ENCODE measurements around the gene S100A14.

The S100A14 gene

DNA sequence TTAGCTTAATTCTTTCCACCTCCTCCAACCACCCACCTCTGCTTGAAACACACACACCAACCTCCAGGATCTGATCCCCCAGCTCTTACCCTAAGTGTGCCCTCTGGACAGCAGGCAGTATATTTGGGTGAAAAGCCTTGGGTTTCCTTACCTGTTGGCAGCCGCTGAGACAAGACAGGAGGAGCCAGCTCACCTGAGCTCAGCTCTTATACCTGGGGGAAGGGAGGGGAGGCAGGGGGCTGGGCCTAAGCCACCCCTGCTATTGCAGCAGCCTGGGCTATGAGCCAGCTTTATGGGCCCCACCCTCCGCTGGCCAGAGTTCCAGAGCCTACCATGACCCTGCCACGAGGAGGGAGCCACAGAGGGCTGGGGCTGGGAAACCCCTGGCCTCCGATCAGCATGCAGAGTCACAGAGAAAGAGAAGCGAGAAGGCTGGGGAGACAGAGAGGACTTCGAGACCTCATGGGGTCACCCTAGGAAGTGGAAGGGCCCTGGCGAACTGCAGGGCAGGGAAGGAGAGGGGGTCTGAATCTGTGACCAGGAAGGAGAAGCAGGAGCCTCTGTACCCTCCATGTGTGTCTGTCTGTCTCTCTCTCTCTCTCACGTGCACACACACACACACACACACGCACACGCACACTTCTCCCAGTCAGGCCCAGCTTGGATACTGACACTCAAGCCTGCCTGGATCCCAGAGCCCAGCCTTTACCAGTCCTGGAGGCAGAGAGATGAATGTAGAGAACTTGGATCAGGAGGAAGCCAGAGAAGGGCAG, at the start of gene S100A14:
Gene S100A14 (minus strand): TSS at position 182 of the 773 bp plus-strand sequence. CDS start 467 bp downstream, outside the sequence.
- DNase-seq (ENCODE audit: low read depth): no peak
- TF ChIP-seq, protein P1, sequence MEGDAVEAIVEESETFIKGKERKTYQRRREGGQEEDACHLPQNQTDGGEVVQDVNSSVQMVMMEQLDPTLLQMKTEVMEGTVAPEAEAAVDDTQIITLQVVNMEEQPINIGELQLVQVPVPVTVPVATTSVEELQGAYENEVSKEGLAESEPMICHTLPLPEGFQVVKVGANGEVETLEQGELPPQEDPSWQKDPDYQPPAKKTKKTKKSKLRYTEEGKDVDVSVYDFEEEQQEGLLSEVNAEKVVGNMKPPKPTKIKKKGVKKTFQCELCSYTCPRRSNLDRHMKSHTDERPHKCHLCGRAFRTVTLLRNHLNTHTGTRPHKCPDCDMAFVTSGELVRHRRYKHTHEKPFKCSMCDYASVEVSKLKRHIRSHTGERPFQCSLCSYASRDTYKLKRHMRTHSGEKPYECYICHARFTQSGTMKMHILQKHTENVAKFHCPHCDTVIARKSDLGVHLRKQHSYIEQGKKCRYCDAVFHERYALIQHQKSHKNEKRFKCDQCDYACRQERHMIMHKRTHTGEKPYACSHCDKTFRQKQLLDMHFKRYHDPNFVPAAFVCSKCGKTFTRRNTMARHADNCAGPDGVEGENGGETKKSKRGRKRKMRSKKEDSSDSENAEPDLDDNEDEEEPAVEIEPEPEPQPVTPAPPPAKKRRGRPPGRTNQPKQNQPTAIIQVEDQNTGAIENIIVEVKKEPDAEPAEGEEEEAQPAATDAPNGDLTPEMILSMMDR (conservative IDR thresholded peaks at IDR 0.05; ENCODE audit: low read length): no peak
- no peak within 1 kb of the TSS for H3K4me3 ChIP-seq (ENCODE audit: low read length)

DNA sequence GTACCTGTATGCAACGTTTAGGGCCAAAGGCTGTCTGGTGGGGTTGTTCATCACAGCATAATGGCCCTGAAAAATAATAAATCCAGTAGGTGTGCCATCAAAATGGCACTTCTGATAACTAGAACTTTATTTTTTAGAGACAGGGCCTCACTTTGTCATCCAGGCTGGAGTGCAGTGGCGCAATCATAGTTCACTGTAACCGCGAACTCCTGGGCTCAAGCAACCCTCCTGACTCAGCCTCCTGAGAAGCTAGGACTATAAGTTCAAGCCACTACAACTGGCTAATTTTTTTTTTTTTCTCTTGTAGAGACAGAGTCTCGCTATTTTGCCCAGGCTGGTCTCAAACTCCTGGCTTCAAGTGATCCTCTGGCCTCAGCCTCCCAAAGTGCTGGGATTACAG, 47.1 kb upstream of the S100A14 start:
- no peak overlapping the region for H3K4me3 ChIP-seq (ENCODE audit: low read length)
- DNase-seq (ENCODE audit: low read depth): peak; percentile 54
- TF ChIP-seq, protein P1 (conservative IDR thresholded peaks at IDR 0.05; ENCODE audit: low read length): no peak

DNA sequence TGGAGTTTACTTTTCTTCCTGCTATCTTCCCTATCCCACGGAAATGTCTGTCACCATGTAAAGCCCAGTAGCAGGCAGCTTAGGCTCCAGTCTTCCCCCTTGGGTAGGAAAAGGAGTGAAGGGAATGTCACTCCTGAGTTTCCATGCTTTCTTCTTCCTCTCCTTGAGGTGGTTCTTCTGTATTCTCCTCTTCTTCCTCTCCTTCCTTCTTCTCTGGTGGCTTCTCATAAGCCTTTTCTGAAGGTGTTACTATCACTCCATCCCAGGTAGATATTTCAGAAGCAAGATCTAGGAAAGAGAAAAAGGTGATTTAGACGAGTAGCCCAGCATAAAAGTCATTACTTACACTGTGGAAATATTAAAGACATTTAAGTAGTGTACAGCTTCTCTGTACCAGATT, 46.1 kb upstream of the S100A14 start:
- no peak overlapping the region for H3K4me3 ChIP-seq (ENCODE audit: low read length)
- TF ChIP-seq, protein P1 (conservative IDR thresholded peaks at IDR 0.05; ENCODE audit: low read length): no peak
- no peak for DNase-seq (ENCODE audit: low read depth)

DNA sequence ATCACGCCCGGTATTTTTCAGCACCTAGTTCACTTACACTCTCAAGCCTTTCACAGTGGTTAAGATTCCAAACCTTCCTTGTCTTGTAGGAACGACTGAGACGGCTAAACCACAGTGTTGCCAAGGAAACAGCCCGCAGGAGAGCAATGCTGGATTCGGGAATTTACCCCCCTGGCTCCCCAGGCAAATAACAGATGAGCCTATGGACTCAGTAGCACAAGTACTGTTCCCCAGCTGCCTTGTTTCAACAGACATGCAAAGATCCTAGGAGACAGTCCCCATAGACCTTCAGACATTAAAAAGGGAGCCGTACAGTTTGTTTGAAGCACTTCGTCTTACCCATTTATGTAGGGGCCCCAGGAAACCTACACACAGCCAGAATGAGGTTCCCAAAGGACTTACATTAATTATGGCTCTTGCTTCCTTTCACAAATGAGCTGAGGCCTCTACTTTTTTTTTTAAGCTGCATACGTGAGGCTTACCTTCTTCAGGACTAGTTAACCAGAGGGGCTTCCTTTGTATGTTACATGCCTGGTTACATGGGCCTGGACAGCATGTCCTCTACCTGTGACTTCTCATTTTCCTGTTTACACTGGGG, 45.1 kb upstream of the S100A14 start:
- TF ChIP-seq, protein P1 (conservative IDR thresholded peaks at IDR 0.05; ENCODE audit: low read length): no peak
- peak; percentile 28 for DNase-seq (ENCODE audit: low read depth)

DNA sequence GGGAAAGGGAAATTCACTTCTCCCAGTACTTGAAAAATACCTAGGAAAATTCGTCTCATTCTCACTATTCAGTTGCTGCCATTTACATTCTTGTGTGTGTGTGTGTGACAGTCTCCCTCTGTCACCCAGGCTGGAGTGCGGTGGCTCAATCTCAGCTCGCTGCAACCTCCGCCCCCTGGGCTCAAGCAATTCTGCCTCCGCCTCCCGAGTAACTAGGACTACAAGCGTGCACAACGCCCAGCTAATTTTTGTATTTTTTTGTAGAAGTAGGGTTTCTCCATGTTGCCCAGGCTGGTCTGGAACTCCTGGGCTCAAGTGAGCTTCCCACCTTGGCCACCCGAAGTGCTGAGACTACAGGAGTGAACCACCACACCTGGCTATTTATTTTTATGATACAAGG, 43.5 kb upstream of the S100A14 start:
- no peak for DNase-seq (ENCODE audit: low read depth)
- H3K4me3 ChIP-seq (ENCODE audit: low read length): peak overlapping the region; percentile 89
- TF ChIP-seq, protein P1 (conservative IDR thresholded peaks at IDR 0.05; ENCODE audit: low read length): no peak

More for the DNA sequence above, 45.1 kb upstream of the S100A14 start:
- H3K4me3 ChIP-seq (ENCODE audit: low read length): no peak overlapping the region

DNA sequence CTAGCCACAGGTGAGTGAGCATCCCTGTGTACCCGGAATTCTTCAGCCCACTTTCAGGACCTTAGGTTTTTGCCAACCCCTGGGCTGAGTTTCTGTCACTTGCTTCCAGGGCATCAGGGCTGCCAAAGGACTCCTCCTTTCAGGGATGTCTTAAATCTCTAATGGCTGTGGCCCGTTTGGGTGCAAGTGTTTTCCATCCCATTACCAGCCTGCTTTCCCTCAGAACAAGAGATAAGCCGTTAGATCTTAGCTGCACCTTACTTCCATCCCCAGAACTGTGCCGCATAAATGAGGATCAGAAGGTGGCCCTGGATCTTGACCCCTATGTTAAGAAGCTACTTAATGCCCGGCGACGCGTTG, 43.0 kb upstream of the S100A14 start:
- TF ChIP-seq, protein P1 (conservative IDR thresholded peaks at IDR 0.05; ENCODE audit: low read length): no peak
- peak overlapping the region; percentile 89 for H3K4me3 ChIP-seq (ENCODE audit: low read length)
- no peak for DNase-seq (ENCODE audit: low read depth)
